ENCODE results near the gene CLDN24. TPM values are rescaled to one million over a fixed set of nuclear protein-coding genes. Genes with fewer than 3 reads are reported as not detected.
"Not testable (repeated sequence)": the region's sequence is repeated elsewhere in the genome, so short reads cannot be mapped to it uniquely, and the experiment has no call there.

The CLDN24 gene
- total RNA-seq, 1 donor from 2014 or later = not detected

GRCh38 chr4:183327827-183328226 lies 5.6 kb upstream of the CLDN24 start:
- Histone ChIP-seq H3K4me2 (no peak overlapping the region), H3K9me3 (ENCODE audit: low read depth) (no peaks in the 10 kb centered on the region), H3K4me1 (peaks cover 7% of the 10 kb centered on the region), H3K36me3 (no peaks in the 10 kb centered on the region), H3F3A (ENCODE audit: low read depth) (peaks cover 4% of the 10 kb centered on the region), H3K9ac (no peak overlapping the region), H3K79me2 (ENCODE audit: low read depth) (no peaks in the 10 kb centered on the region), H4K20me1 (ENCODE audit: low read depth) (no peaks in the 10 kb centered on the region), H2AFZ (replicated peaks) (no peak overlapping the region), H3K27ac (no peak overlapping the region), H3K27me3 (no peaks in the 10 kb centered on the region), H3K4me3 (no peak overlapping the region)
- Mint-ChIP-seq H3K36me3 (peaks cover 3% of the 10 kb centered on the region), H3K27me3 (ENCODE audit: insufficient read depth, low read depth) (peaks cover 7% of the 10 kb centered on the region), H3K27ac (no peak overlapping the region), H3K4me3 (no peak overlapping the region), H3K9me3 (peaks cover 16% of the 10 kb centered on the region), H3K4me1 (no peaks in the 10 kb centered on the region)
- TF ChIP-seq CTCF (IDR thresholded peaks at IDR 0.05) (no peak), EZH2 (IDR thresholded peaks at IDR 0.05) (no peak), EZH2phosphoT487 (IDR thresholded peaks at IDR 0.05) (no peak)
- no peak for DNase-seq (ENCODE audit: low spot score)

- Mint-ChIP-seq H3K9me3 (peaks cover 16% of the 10 kb centered on the region), H3K27ac (no peak overlapping the region), H3K4me1 (no peaks in the 10 kb centered on the region), H3K27me3 (ENCODE audit: insufficient read depth, low read depth) (peaks cover 5% of the 10 kb centered on the region), H3K4me3 (no peak overlapping the region), H3K36me3 (peaks cover 3% of the 10 kb centered on the region)
- TF ChIP-seq CTCF (IDR thresholded peaks at IDR 0.05) (no peak), EZH2 (IDR thresholded peaks at IDR 0.05) (no peak), EZH2phosphoT487 (IDR thresholded peaks at IDR 0.05) (no peak)
- Histone ChIP-seq H3K9ac (no peak overlapping the region), H3K9me3 (ENCODE audit: low read depth) (no peaks in the 10 kb centered on the region), H3K4me2 (no peak overlapping the region), H3K79me2 (ENCODE audit: low read depth) (no peaks in the 10 kb centered on the region), H3K4me3 (no peak overlapping the region), H4K20me1 (ENCODE audit: low read depth) (no peaks in the 10 kb centered on the region), H3K4me1 (peaks cover 14% of the 10 kb centered on the region), H3K36me3 (no peaks in the 10 kb centered on the region), H3K27me3 (no peaks in the 10 kb centered on the region), H2AFZ (replicated peaks) (no peak overlapping the region), H3F3A (ENCODE audit: low read depth) (peaks cover 9% of the 10 kb centered on the region), H3K27ac (no peak overlapping the region)
- DNase-seq (ENCODE audit: low spot score) = no peak
Observed at GRCh38 chr4:183326853-183327252, 4.6 kb upstream of the CLDN24 start.

DNA sequence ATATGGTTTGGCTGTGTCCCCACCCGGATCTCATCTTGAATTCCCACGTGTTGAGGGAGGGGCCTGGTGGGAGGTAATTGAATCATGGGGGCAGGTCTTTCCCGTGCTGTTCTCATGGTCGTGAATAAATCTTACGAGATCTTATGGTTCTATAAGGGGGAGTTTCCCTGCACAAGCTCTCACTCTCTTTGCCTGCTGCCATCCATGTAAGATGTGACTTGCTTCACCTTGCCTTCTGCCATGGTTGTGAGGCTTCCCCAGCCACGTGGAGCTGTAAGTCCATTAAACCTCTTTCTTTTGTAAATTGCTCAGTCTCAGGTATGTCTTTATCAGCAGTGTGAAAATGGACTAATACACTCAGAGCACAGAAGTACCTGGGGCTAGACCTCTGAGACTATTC lies 4.2 kb upstream of the CLDN24 start:
- not testable (repeated sequence) for H3K4me2 ChIP-seq; H3K27ac Mint-ChIP-seq; H3K4me1 Mint-ChIP-seq; H3K4me3 Mint-ChIP-seq; DNase-seq (ENCODE audit: low spot score); H3K9me3 ChIP-seq (ENCODE audit: low read depth); H3K36me3 ChIP-seq; H2AFZ ChIP-seq (replicated peaks); H4K20me1 ChIP-seq (ENCODE audit: low read depth); H3K9ac ChIP-seq; H3K27ac ChIP-seq; H3K36me3 Mint-ChIP-seq; H3F3A ChIP-seq (ENCODE audit: low read depth); H3K4me3 ChIP-seq; H3K27me3 ChIP-seq; H3K79me2 ChIP-seq (ENCODE audit: low read depth); H3K27me3 Mint-ChIP-seq (ENCODE audit: insufficient read depth, low read depth)
- peaks cover 16% of the 10 kb centered on the region for H3K9me3 Mint-ChIP-seq
- peaks cover 14% of the 10 kb centered on the region for H3K4me1 ChIP-seq

GRCh38 chr4:183324619-183325018 lies 2.4 kb upstream of the CLDN24 start:
- Histone ChIP-seq H2AFZ (replicated peaks) (no peak overlapping the region), H3K79me2 (ENCODE audit: low read depth) (no peaks in the 10 kb centered on the region), H3K4me3 (no peak overlapping the region), H3K4me1 (peaks cover 14% of the 10 kb centered on the region), H3K27ac (no peak overlapping the region), H3K27me3 (no peaks in the 10 kb centered on the region), H3K9me3 (ENCODE audit: low read depth) (no peaks in the 10 kb centered on the region), H4K20me1 (ENCODE audit: low read depth) (no peaks in the 10 kb centered on the region), H3K9ac (no peak overlapping the region), H3K36me3 (no peaks in the 10 kb centered on the region), H3K4me2 (no peak overlapping the region), H3F3A (ENCODE audit: low read depth) (peaks cover 9% of the 10 kb centered on the region)
- Mint-ChIP-seq H3K4me1 (no peaks in the 10 kb centered on the region), H3K27ac (no peak overlapping the region), H3K4me3 (no peak overlapping the region), H3K36me3 (peaks cover 6% of the 10 kb centered on the region), H3K9me3 (peaks cover 13% of the 10 kb centered on the region), H3K27me3 (ENCODE audit: insufficient read depth, low read depth) (peaks cover 5% of the 10 kb centered on the region)
- no peak for DNase-seq (ENCODE audit: low spot score)
- TF ChIP-seq CTCF (IDR thresholded peaks at IDR 0.05) (no peak), EZH2phosphoT487 (IDR thresholded peaks at IDR 0.05) (no peak), EZH2 (IDR thresholded peaks at IDR 0.05) (no peak)

DNA sequence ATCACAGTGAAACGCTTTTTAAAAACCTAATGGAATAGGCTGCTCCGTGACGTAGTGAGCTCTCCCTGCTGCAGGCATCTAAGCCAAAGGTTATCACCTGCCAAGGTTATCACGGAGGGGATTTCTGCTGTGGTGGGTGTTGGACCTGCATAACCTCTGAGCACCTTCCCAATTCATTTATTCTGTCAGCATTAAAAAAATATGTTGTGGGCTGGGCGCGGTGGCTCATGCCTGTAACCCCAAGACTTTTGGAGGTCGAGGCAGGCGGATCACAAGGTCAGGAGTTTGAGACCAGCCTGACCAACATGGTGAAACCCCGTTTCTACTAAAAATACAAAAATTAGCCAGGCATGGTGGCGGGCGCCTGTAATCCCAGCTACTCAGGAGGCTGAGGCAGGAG lies 1.8 kb upstream of the CLDN24 start:
- H3K4me3 ChIP-seq; H3K36me3 ChIP-seq; H3F3A ChIP-seq (ENCODE audit: low read depth); H3K79me2 ChIP-seq (ENCODE audit: low read depth); H3K9me3 ChIP-seq (ENCODE audit: low read depth); H3K27ac Mint-ChIP-seq; H3K36me3 Mint-ChIP-seq; H4K20me1 ChIP-seq (ENCODE audit: low read depth); H3K27ac ChIP-seq; H3K4me2 ChIP-seq; H3K9me3 Mint-ChIP-seq; H3K4me3 Mint-ChIP-seq; H3K9ac ChIP-seq; H3K4me1 Mint-ChIP-seq; H3K27me3 Mint-ChIP-seq (ENCODE audit: insufficient read depth, low read depth); H2AFZ ChIP-seq (replicated peaks); H3K27me3 ChIP-seq; DNase-seq (ENCODE audit: low spot score): not testable (repeated sequence)
- peaks cover 14% of the 10 kb centered on the region for H3K4me1 ChIP-seq
